Measurements from ENCODE around the gene SRBD1.

SRBD1 gene

GRCh38 chr2:45611020-45611859 is at the start of gene SRBD1:
Gene SRBD1 (minus strand): TSS chr2:45611267. CDS start chr2:45605441, 5,826 bp downstream.
- DNase-seq, result peak; percentile 94

GRCh38 chr2:45654250-45654649 is 43.2 kb upstream of the SRBD1 start:
- no peak for DNase-seq

- DNase-seq, result no peak
Measured at GRCh38 chr2:45653122-45653913, 42.3 kb upstream of the SRBD1 start.

GRCh38 chr2:45652090-45653031 is 41.3 kb upstream of the SRBD1 start:
- DNase-seq, result peak; percentile 4

GRCh38 chr2:45651415-45652089 is 40.5 kb upstream of the SRBD1 start, which contains the start of gene PRKCE:
Gene PRKCE (plus strand): TSS chr2:45651675.
- DNase-seq, result peak; percentile 34

- peak; percentile 77 for DNase-seq
Measured at GRCh38 chr2:45650851-45651414, 39.9 kb upstream of the SRBD1 start.

- DNase-seq, result peak; percentile 45
Measured at GRCh38 chr2:45649858-45650811, 39.1 kb upstream of the SRBD1 start.

GRCh38 chr2:45649462-45649857 is 38.4 kb upstream of the SRBD1 start:
- no peak for DNase-seq

- no peak for DNase-seq
Measured at GRCh38 chr2:45648636-45649035, 37.6 kb upstream of the SRBD1 start.

GRCh38 chr2:45647986-45648520 is 37.0 kb upstream of the SRBD1 start:
- no peak for DNase-seq

GRCh38 chr2:45647356-45647755 is 36.3 kb upstream of the SRBD1 start:
- DNase-seq, result no peak

GRCh38 chr2:45646289-45646688 is 35.2 kb upstream of the SRBD1 start:
- no peak for DNase-seq

- DNase-seq, result peak; percentile 54
Measured at GRCh38 chr2:45643543-45644542, 32.8 kb upstream of the SRBD1 start.

- no peak for DNase-seq
Measured at GRCh38 chr2:45643095-45643494, 32.0 kb upstream of the SRBD1 start.

- no peak for DNase-seq
Measured at GRCh38 chr2:45640576-45640975, 29.5 kb upstream of the SRBD1 start.

- DNase-seq, result no peak
Measured at GRCh38 chr2:45637440-45637839, 26.4 kb upstream of the SRBD1 start.

GRCh38 chr2:45636008-45636407 is 24.9 kb upstream of the SRBD1 start:
- DNase-seq, result peak; percentile 12

GRCh38 chr2:45634223-45634622 is 23.2 kb upstream of the SRBD1 start:
- DNase-seq, result no peak

GRCh38 chr2:45631955-45632354 is 20.9 kb upstream of the SRBD1 start:
- no peak for DNase-seq
